ENCODE measurements around the gene SH3BP4.
"Not testable (repeated sequence)": the region's sequence is repeated elsewhere in the genome, so short reads cannot be mapped to it uniquely, and the experiment has no call there.

The SH3BP4 gene

DNA sequence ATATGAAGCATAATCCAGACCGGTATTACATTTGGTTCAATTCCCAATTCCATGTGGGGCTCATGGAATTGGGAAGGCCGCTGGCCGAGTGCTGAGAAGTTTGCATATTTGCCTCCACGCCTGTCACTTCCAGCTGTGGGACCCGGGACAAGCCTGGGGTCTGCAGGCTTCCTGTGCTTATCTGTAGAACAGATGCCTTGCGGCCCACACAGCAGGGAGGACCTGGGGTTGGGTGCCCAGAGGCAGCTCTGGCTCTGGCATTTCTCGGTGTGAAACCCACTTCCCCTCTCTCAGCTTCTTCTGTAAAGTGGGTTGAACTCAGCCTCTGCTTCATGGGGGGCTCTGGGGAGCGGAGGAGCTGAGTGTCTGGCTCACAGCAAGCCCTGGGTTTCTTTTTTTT is 97.9 kb downstream of the SH3BP4 start:
- DNase-seq (ENCODE audit: insufficient read length, low spot score) = no peak
- no peak for FAIRE-seq

DNA sequence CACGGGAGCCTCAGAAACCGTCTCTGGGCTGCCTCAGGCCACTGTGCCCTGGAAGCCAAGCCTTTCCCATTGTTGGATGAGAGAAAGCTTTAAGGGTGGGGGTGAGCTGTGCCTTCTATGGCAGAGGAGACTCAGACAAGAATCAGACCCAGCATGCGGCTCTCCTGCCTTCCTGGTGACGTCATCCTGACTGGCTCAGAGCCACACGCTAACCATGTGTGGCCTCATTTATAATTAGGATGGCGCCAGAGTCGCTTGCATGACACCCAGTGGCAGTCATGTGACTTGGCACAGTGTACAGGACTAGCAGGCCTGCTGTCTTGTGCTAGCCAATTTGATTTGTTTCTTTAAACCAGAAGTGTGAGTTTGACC is 99.1 kb downstream of the SH3BP4 start:
- DNase-seq (ENCODE audit: insufficient read length, low spot score) (no peak), FAIRE-seq (no peak)

DNA sequence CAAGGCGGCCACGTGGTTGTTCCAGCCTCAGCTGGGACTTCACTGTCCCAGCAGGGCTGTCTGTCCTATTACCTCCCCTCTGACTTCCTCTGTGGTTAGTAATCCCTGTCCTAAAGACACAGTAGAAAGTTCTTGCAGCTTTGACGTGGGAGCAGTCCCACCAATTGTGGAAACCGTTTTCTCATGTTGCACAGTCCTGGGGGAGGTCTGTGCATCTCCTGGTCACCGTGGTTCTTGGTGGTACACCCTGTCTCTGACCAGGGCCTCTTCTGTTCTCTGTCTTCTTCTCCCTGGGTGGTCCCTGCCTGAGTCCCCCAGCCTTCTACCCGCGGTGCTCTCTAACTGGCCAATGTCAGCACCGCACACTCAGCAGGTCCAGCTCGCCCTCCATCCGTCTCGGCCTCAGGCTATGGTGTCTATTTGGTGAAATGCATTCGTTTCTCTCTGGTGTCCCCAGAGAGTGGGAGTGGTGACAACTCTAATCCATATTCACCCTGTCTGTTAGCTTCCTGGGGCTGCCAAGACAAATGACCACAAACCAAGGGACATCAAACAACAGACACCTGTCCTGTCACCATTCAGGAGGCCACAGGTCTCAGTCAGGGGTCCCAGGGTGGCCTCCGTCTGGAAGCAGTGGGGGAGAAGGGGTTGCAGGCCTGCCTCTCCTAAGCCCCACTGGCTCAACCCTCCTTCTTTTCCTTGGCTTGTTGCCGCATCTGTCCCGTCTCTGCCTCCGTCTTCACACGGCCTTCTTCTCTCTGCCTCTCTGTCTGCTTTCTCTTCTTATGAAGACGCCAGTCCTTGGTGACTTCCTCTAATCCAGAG is 99.8 kb downstream of the SH3BP4 start:
- DNase-seq (ENCODE audit: insufficient read length, low spot score) = no peak
- no peak for FAIRE-seq

DNA sequence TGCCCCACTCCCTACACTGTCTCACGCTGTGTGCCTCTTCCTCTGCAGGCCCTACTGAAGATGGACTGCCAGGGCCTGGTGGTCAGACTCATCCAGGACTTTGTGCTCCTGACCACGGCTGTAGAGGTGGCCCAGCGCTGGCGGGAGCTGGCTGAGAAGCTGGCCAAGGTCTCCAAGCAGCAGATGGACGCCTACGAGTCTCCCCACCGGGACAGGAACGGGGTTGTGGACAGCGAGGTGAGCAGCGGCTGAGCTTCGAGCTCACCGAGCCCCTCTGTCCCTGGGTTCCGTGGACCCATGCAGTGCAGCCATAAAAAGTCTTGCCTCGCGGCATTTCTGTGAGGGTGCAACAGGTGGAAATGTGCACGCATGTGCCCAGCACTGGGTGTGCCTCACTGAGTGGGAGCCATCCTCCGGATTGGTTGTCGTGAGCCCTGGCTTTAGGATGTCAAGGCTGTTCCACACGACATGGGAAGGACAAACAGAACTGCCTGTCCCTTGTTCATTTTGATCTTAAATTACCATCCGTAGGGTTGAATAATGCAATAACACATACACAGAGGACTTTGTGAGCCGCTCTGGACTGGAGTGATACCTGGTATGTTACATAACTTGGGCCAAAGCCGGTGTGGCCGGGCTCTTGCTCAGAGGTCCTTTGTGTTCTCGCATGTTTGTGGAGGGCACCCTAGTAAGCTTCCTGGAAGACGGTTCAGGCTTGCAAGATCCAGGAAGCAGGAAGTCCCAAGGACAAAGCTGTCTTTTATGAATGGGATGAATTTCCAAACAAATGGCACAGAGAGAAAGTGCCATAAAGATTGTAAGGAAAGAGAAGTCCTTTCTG is 100.9 kb downstream of the SH3BP4 start:
- DNase-seq (ENCODE audit: insufficient read length, low spot score) (no peak), FAIRE-seq (no peak)

DNA sequence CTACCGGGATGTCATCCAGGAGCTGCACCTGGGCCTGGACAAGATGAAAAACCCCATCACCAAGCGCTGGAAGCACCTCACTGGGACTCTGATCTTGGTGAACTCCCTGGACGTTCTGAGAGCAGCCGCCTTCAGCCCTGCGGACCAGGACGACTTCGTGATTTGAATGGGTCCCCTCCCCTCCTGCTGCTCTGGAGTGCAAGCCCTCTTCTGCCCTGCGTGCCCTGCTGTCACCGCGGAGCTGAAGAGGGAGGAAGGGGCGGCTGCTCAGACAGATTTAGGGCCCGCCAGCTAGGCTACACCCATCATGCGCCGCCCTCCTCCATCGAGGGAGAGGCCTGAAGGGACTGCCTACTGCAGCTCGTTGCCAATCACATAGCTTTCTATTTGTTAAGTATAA is 101.8 kb downstream of the SH3BP4 start:
- DNase-seq (ENCODE audit: insufficient read length, low spot score) (no peak), FAIRE-seq (no peak)

DNA sequence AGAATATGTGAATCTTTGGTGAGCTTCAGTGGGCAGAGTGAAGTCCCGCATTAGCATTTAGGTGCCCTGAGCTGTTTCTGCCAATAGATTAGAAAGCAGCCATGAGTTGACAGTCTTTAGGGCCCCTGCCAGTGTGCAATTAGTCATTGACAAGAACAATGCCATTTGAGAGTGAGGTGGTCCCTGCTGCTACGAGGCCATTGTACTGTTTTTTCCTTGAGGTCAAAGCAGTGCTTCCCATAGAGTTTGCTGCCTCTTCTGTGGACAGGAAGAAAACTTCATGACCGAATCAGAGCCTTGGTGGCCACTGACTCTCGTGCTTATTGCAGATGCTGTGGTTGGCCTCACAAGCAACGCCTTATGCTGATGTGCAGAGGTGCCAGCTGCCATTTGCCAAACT is 102.7 kb downstream of the SH3BP4 start:
- DNase-seq (ENCODE audit: insufficient read length, low spot score) (no peak), FAIRE-seq (no peak)

DNA sequence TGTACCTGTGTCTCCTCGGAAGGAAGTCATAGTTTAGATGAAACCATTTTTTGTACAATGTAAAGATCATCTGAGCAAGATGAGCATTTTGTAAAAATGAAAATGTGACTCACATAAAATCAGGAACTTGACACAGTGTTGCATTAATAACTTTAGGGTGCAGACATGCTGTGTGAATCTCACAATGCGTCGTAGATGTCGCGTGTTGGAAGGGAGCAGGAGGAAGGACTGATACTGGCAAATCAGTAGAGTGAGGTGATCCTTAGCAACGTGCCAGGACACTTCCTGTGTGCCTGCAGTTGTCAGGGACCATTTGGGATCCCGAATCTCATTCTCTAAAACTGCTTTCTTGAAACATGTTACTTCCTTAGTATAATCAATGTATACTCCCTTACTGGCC is 103.1 kb downstream of the SH3BP4 start:
- no peak for FAIRE-seq
- no peak for DNase-seq (ENCODE audit: insufficient read length, low spot score)

DNA sequence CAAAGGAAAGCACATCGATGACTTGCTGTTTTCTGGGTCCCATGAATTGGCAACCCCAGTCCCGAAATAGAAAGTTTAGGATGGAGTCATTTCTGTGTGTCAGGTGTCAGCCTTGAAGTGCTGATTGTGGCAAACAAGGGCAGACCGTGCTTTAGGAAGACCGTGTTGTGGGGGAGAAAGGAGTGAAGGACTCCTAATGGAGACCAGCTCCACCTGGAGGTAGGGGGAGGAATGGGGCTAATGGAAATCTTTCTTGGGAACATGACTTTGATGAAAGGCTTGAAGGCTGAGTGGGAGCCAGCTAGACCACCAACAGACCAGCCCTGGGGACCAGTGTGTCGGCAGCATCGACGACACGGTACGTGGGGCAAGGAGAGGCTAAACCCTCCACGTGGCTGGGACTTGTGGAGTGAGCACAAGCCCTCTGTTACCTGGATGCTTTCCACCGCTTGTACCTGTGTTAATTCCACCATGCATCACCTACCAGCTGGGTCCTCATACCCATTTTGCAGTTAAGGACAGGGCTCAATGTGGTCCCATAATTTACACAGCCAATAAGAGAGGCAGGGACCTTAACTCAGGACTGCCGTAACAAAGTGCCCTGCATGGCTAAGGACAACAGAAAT is 104.2 kb downstream of the SH3BP4 start:
- DNase-seq (ENCODE audit: insufficient read length, low spot score) = no peak
- FAIRE-seq = no peak

DNA sequence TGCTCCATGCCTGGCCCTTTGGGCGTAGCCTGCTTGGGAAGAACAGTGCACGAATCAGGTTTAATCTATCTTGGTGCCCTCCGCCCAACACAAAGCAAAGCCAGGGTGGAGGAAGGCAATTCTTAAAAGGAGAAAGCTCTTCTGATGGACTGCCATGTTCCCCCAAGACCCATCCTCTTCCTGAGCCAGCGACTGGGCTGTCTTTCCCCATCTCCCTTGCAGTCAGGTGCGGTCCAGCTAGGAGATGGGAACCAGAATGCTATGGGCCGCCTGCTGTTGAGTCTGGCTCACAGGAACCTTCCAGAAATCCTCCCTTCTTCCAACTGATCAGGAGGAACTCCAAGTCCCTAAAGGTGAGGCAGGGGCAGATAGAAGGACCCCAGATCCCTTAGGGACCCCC is 105.0 kb downstream of the SH3BP4 start:
- FAIRE-seq (no peak), DNase-seq (ENCODE audit: insufficient read length, low spot score) (no peak)

DNA sequence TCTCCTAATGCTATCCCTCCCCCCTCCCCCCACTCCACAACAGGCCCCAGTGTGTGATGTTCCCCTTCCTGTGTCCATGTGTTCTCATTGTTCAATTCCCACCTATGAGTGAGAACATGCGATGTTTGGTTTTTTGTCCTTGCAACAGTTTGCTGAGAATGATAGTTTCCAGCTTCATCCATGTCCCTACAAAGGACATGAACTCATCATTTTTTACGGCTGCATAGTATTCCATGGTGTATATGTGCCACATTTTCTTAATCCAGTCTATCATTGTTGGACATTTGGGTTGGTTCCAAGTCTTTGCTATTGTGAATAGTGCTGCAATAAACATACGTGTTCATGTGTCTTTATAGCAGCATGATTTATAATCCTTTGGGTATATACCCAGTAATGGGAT is 105.8 kb downstream of the SH3BP4 start:
- FAIRE-seq; DNase-seq (ENCODE audit: insufficient read length, low spot score): not testable (repeated sequence)

DNA sequence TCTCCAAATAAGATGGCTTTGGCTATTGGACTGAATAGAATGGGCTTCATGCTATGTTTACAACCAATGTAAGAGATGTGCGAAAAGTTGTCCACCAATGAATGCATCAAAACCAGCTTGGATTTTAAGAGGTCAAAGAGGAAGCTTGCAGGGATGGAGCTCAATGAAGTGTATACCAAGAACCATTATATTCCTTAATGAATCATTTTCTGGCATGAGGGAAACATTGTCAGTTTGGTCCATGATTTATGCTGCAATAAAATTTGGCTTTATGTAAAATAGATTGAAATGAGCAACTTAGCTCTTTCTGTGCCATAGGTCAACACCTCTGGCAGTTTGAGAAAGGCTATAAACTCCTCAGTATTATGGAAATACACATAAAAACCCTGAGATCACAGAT is 107.3 kb downstream of the SH3BP4 start:
- no peak for DNase-seq (ENCODE audit: insufficient read length, low spot score)
- FAIRE-seq = no peak

DNA sequence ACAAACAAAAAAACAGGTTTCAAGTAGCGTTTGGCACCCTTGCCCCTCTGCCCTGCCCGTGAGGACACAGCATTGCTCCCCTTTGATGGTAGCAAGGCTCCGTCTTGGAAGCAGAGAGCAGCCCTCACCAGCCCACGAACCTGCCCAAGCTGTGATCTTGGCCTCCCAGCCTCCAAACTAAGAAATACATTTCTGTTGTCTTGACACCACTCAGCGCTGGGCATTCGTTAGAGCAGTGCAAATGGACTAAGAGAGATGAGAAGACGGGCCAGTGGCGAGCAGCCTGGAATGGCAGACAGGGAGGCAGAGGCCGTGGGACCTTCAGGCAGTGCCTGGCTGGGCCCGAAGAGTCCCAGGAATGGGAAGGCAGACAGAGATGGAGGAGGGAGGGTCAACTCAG is 109.8 kb downstream of the SH3BP4 start:
- FAIRE-seq = no peak
- no peak for DNase-seq (ENCODE audit: insufficient read length, low spot score)

DNA sequence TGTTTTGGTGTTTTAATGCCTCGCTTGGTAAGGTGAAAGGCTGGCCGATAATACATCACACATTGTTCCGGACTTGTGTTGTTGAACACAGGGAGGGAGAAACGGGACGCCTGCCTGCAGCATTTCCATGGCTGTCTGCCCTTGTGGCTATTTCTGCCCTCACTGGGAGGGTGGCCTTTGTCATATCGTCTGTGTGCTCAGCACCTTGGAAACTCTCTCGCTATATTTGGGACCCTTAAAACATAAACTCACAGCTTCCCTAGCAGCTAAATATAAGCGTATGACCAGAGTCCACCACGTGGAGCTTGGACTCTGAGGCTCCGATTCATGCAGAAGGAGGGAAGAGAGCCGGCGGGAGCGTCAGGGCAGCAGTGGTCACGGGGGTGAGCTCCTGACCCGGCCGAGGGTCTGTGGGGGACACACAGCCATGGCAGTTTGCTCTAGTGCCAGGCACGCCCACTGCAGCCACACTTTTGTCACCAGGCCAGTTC is 111.7 kb downstream of the SH3BP4 start:
- DNase-seq (ENCODE audit: insufficient read length, low spot score) (no peak), FAIRE-seq (no peak)

DNA sequence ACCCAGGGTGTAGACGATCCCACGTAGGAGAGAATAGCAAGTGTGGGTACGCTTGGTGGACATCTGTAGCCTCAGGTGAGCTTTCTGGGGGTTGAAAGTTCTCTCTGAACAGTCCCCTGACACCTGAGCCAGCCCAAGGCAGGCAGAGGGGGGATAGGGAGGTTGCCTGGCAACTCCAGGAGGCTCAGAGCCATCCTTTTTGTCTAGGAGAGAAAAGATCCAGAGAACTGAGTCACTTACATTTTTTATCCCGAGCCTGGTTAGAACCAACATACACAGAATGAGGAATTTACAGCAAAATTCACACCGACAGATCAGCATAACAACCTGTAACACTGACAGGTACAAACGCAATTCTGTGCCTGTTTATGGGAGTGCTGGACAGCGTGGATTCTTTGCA is 113.2 kb downstream of the SH3BP4 start:
- FAIRE-seq (no peak), DNase-seq (ENCODE audit: insufficient read length, low spot score) (no peak)

DNA sequence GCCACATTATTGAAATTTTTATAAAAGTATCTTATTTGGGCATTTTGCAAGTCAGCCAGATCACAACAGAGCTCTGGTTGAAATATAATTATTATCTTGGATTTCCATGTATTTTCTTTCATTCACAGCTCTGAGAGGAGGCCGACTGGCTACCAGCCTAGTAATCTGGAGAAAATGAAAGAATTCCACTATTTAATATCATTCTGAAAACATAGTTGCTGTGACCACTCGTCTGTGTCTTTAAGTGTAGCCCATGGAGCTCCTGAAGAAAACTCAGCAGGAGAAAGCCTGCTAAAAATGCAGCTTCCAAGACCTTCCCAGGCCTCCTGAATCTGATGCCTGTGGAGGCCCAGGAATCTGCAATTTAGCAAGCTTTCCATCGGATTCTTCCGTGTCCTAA is 114.7 kb downstream of the SH3BP4 start:
- no peak for FAIRE-seq
- no peak for DNase-seq (ENCODE audit: insufficient read length, low spot score)

DNA sequence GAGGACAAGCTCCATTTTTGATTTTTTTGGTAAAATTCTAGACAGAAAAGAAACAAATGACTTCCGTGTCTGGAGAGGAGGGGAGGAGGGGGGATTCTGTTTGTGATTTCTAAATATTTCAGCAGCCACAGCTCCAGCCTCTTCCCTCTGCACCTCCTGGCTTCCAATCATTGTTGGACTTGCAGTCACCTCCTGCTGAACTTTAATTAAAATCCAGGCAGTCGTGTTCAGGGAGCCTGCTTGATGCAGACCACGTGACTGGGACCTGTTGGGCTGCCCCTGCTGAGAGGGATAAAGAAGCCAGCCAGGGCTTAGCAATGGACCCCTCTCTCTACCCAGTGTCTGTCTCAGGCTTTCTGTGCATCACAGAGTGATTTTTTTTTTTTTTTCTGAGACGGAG is 115.1 kb downstream of the SH3BP4 start:
- FAIRE-seq (no peak), DNase-seq (ENCODE audit: insufficient read length, low spot score) (no peak)

DNA sequence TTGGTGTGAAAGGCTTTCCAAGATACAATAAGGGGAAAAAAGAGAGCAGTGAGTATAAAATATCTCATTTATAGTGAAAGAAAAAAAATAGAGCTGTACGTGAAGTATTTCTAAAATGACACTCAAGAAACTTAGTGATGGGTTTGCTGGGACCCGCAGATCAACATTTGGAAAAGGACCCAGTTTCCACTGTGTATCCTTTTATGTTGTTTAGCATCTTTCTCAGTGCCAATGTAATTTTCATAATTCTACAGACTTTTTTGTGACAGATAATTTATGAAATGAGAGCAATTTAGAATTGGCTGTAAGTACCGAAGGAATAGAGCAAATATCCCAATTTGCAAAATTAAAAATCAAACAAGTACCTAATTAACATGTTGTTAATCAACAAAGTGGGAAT is 116.9 kb downstream of the SH3BP4 start:
- no peak for DNase-seq (ENCODE audit: insufficient read length, low spot score)
- no peak for FAIRE-seq

DNA sequence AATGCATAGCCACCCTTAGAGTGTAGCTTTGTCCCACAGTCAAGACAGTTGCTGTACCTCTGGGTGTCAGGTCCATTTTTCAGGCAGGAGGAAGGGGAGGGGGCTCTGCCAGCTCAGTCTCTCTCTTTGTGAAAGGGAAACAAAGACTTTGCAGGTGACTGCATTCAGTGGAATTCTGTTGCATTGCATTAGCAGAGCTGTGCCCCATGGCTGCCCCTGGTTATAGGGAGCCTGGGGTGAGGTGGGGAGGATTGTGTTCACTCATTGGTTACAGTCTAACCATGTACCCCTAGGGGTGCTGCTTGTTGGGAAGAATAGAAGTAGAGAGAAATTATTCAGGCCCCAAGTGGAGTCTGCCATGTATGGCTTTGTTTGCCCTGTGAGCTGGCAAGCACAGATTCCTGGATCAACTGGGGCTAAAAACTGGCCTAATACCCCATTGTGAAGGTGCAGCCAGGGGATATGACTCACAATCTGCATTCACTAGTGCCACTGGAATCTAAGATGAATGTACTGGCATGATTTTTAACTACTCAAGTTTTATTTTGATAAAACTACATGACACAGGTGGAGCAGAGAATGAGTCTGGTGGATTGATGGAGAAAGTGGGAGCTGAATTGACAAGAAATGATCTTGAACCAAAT is 118.4 kb downstream of the SH3BP4 start:
- DNase-seq (ENCODE audit: insufficient read length, low spot score) (no peak), FAIRE-seq (no peak)

DNA sequence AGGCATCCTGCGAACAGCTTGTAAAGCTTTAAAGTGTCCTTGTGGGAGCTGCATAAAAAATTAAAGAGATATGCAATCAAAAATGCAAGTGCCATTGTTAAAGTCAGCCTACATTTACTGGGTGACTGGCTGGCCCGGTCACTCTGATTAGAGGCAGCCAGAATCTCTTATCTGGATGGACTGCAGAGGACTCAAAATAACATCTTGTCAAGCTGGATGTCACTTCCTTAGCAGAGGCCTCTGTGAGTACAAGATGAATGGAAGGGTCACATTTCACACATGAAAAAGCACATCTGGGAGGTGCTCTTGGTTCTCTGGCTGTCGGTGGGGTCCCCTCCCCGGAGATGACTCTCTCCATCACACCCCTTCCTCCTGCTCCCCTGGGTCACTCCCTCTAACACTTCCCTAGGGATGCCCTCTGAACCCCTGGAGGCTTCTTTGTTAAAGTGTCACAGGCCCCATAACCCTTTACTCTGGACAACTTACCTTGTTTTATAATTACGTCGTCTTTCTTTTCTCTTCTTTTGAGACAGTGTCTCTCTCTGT is 122.1 kb downstream of the SH3BP4 start:
- no peak for DNase-seq (ENCODE audit: insufficient read length, low spot score)
- no peak for FAIRE-seq

DNA sequence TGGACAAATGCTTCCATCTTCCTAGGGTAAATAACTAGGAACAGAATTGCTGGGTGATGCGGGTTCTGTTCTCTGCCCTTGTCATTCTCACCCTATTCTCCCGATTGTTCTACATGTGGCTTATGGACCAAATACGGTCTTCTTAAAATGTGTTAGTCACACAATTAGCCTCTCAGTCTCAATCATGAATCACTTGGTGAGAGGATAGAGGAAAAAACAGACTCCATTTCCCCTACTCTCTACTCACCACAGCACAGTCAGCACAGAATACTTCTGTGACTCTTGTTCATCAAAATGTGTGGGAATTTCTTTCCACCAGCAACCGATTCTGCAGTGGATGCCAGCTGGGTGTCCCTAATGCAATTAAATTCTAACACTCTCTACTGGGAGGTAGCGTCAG is 125.2 kb downstream of the SH3BP4 start:
- DNase-seq (ENCODE audit: insufficient read length, low spot score) (no peak), FAIRE-seq (no peak)

DNA sequence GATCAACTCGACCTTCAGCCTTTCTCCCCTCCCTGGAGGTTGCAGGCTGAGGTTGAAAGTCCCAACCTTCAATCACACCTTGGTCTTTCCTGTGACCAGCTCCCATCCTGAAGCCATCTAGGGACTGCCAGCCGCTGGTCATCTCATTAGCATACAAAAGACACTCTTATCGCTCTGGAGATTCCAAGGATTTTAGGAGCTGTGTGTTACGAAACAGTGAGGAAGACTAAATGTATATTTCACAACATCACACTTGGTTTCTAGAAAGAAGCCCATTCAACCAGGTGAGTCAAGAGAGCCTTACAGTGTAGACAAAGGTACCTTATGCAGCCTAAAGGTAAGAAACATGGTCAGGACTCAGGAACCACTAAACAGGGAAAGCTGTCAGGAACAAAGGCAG is 126.4 kb downstream of the SH3BP4 start:
- DNase-seq (ENCODE audit: insufficient read length, low spot score) (no peak), FAIRE-seq (no peak)

Measured in GM19239 (cell line).